Measurements from ENCODE around the gene FRYL.
"Not testable (repeated sequence)": the region's sequence is repeated elsewhere in the genome, so short reads cannot be mapped to it uniquely, and the experiment has no call there.

Gene FRYL

GRCh38 chr4:48779998-48780864 is at the start of gene FRYL:
Gene FRYL, minus strand, starts transcription at chr4:48780279. Its CDS starts 145,869 bp downstream, at chr4:48634410.
- peak; percentile 82 for DNase-seq (ENCODE audit: low spot score)

GRCh38 chr4:48827622-48828021 is 47.5 kb upstream of the FRYL start:
- DNase-seq (ENCODE audit: low spot score), result no peak

GRCh38 chr4:48821431-48821830 is 41.4 kb upstream of the FRYL start:
- not testable (repeated sequence) for DNase-seq (ENCODE audit: low spot score)

DNA sequence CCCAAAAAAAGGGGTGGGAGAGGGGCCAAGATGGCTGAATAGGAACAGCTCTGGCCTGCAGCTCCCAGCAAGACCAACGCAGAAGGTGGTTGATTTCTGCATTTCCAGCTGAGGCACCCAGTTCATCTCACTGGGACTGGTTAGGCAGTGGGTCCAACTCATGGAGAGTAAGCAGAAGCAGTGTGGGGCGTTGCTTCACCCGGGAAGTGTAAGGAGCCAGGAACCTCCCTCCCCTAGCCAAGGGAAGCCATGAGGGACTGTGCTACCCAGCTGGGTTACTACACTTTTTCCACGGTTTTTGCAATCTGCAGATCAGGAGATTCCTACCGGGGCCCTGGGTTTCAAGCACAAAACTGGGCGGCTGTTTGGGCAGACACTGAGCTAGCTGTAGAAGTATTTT is 36.9 kb upstream of the FRYL start:
- no peak for DNase-seq (ENCODE audit: low spot score)

DNA sequence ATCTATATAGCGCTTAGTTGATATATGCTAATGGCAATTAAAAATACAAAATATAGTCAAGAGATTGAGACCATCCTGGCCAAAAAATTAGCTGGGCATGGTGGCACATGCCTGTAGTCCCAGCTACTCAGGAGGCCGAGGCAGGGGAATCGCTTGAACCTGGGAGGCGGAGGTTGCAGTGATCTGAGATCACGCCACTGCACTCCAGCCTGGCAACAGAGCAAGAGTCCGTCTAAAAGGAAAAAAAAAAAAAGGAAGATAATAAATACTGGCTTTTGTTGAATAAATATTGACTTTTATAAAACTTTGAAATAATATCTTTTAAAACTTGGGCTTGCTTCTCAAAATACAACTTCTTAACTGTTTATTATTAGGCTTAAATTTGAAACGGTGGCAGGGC is 36.2 kb upstream of the FRYL start:
- DNase-seq (ENCODE audit: low spot score), result not testable (repeated sequence)

DNA sequence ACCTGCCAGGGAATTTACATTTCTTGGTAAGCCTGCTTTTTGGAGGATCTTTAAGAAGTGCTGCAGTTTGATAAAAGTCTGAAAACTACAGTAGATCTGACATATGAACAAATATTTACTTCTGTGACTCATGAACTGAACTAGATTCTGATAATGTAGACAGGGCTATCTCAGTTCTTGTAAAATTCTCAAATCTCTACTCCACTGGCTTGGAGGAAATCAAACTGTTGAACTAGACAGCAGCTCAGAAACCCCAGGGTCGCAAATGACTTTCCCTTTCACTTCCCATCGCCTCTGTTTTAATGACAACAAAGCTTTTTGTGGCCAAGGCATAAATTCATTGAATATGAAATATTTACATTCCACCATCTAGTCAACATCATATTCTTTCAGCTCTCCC is 35.4 kb upstream of the FRYL start:
- DNase-seq (ENCODE audit: low spot score), result no peak

DNA sequence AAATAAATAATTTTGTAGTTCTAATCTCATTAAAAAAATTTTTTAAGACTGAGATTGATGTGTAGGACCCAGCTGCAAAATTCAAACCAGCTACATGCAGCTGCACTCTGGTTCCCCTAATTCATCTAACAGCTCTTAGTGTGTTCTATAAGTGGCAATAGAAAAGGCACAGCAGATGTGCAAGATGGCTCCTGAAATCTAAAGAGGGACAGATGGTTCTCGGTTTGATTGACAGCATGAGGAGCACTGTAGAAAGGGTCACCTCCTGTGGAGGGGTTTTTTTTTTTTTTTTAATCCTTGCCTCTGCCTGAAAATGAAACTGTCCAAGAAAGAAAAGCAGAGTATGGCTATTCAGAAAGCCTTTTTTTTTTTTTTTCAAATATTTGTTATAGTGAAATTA is 33.9 kb upstream of the FRYL start:
- no peak for DNase-seq (ENCODE audit: low spot score)

DNA sequence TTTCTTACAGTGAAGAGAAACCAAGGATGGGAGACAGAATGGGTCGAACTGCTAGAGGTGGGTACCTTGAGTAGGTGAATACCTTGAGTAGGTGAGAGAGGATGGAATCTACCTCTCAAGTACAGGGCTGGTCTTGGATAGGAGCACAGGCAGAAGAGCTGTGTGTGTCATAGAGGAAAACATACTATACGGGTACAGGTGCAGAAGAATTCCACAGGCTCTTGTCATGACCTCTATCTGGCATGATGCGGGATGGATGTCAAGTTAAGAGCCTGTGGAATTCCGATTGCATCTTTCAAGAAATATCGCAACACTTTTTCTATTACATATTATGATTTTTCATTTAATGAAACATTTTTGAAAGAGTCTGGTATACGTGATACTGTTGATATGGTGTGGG is 32.8 kb upstream of the FRYL start:
- DNase-seq (ENCODE audit: low spot score), result no peak

- no peak for DNase-seq (ENCODE audit: low spot score)
Observed at GRCh38 chr4:48804584-48805301, 24.7 kb upstream of the FRYL start.

DNA sequence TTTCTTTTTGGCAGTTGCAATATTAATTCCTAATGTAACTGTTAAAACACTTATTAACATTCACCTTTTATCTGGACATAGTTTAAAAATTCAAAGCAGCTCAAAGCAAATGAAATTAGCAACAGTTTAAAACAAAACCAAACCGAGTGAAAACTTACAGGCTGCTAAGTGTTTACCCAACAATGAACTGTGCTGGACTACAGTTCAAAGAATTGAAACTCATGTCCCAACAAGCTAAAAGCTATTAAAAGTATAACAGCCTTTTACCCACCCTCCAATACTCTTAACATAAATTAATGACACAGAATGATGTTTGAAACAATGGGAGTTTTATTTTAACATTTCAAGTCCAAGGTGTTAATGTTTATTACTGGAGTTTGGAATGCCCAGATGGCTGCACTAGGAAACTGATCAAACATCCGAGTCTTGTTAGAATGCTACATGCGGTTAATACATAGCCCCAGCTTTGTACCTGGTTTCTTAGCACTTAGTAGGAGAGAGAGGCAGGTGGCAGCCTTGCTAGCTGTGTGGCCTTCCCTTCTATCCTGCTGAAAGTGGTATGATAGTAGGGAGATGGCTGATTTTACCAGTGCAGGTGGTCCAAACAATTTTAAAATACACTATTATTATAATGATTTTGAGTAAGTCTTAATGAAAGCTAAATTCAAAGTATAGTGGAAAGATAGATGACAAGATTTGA is 21.1 kb upstream of the FRYL start:
- no peak for DNase-seq (ENCODE audit: low spot score)

GRCh38 chr4:48800155-48800554 is 20.1 kb upstream of the FRYL start:
- not testable (repeated sequence) for DNase-seq (ENCODE audit: low spot score)

DNA sequence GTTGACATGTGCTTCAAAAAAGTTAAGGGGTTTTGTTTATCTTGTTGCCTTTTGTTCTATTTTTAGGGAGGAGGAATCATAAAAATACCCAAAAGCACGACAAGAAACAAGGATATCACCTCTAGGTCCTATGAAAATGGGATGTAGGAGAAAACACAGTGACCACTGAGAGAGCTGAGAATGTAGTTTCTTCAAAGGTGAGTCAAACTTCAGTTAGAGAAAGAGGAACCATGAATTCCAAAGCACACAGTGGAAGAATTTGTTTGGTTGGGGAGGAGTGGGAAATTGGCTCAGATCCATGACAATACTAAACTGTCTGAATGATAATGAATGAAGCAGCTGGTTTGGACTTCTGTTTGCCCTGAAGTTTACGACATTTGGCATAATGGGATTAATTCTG is 19.1 kb upstream of the FRYL start:
- DNase-seq (ENCODE audit: low spot score), result no peak

DNA sequence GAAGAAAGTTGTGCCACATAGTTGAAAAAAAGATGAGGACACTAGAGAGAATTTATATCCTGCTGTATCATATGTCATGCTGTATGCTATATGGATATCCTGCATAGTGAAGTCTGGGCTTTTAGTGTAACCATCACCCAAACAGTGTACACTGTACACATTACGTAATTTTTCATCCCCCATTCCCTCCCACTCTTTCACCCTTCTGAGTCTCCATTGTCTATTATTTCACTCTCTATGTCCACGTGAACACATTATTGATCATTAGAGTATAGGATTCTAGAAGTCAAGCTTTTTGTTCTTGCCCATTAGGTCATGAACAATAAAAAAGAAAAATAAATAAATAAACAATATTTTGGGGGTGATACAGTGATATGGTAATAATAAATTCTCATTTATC is 18.0 kb upstream of the FRYL start:
- DNase-seq (ENCODE audit: low spot score), result no peak

- DNase-seq (ENCODE audit: low spot score), result no peak
Observed at GRCh38 chr4:48796927-48797679, 17.0 kb upstream of the FRYL start.

- no peak for DNase-seq (ENCODE audit: low spot score)
Observed at GRCh38 chr4:48796191-48796926, 16.3 kb upstream of the FRYL start.

DNA sequence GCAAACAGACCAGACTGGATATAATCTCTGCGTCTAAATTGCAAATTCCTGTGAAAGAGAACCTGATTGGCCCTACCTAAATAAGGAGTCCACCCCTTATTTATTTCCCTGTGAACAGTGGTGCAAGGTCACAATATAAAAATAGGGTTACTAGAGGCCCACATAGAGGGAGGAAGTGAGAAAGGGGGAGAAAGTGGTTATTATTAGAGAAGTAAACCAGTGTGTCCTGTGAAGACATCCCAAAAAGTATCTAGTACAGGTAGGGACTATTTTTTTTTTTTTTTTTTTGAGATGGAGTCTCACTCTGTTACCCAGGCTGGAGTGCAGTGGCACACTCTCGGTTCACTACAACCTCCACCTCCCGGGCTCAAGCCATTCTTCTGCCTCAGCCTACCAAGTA is 15.0 kb upstream of the FRYL start:
- no peak for DNase-seq (ENCODE audit: low spot score)

DNA sequence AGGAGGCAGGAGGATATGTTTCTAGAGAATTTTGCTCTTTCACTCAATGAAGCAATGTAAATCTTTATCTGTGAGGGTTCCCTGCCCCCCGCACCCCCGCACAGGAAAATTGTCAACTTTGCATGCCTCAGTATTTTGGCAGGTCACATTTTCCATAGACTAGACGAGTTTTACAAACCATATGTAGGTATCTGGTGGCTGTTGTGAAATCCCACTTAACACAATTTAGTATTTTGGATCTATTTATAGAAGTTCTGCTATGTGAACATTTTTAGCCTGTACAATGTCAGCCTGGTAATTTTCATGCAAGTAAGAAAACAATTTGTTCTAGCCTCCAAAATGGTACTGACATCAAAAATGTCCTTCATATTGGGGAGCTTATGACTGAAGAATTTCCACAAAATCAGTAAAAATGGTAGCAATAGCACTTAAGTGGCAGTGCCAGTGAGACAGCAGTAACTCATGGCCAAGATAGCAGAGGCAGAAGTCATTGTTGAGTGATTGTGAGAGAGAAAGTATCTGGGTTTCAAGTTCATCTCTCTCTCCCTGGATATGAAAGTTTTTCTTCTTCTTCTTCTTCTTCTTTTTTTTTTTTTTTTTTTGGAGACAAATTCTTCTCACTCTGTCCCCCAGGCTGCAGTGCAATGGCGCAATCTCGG is 12.4 kb upstream of the FRYL start:
- no peak for DNase-seq (ENCODE audit: low spot score)

DNA sequence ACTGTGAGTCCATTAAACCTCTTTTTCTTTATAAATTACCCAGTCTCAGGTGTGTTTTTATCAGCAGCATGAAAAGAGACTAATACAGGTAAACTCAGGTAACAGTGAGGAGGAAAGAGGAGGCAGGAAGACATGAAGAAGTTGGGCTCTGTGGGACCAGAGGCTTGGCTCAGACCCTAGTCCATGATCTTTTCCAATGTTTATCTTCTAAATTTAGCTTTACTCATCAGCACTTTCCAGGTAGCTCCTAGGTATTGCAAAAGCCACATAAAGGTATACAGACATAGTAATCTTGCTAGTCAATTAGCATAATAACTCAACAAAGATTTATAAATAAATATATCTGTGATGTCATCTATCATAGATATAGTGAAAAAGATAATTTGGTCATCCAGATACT is 11.2 kb upstream of the FRYL start:
- DNase-seq (ENCODE audit: low spot score), result no peak

- no peak for DNase-seq (ENCODE audit: low spot score)
Observed at GRCh38 chr4:48790561-48790960, 10.5 kb upstream of the FRYL start.

GRCh38 chr4:48787056-48787455 is 7.0 kb upstream of the FRYL start:
- no peak for DNase-seq (ENCODE audit: low spot score)

- no peak for DNase-seq (ENCODE audit: low spot score)
Observed at GRCh38 chr4:48786549-48786948, 6.5 kb upstream of the FRYL start.

Data from HuH-7.5 (cell line).